Bladder microvascular endothelial cell (primary cell): ENCODE results near the gene ACTN1. TPM values are rescaled to one million over a fixed set of nuclear protein-coding genes. Genes with fewer than 3 reads are reported as not detected.

ENCODE experiments used
- total RNA-seq: library from RNA; depleted of rRNA; stranded (reverse); fragments of >200 nt; gene quantifications from 2 replicates; pipeline ENCODE4 v1.2.3, GENCODE V29; 2014

The ACTN1 gene
- 165 and 533 TPM in 2 replicates for total RNA-seq

GRCh38 chr14:68979021-68979721 is at the start of gene ACTN1:
ACTN1 (minus strand) TSS chr14:68979302; CDS start chr14:68979056, 246 bp downstream.

Other genes with a start within 250 kb of the ACTN1 start
- 7.1 and 28.2 TPM in 2 replicates for gene ZFP36L1, start 186.2 kb downstream of the ACTN1 start, total RNA-seq
- 9.9 and 20.2 TPM in 2 replicates for gene DCAF5, start 173.8 kb upstream of the ACTN1 start, total RNA-seq
- gene EXD2, start 212.2 kb upstream of the ACTN1 start, total RNA-seq = 17.5 and 24.7 TPM in 2 replicates